Smooth muscle cell (in vitro differentiated cells): ENCODE data around the gene LRRC75B. TPM values are rescaled to one million over a fixed set of nuclear protein-coding genes. Genes with fewer than 3 reads are reported as not detected.
"Not testable (repeated sequence)": the region's sequence is repeated elsewhere in the genome, so short reads cannot be mapped to it uniquely, and the experiment has no call there.

Experiments
- DNase-seq: peaks from one replicate; lab custom pipeline; 2025; ENCODE audit not compliant: unreplicated experiment; lab: John Stamatoyannopoulos, UW
- H2AFZ ChIP-seq: fragments of 200-600 bp; sonication (generic); 2 replicates; pipeline ENCODE4 v1.6.0; 2016; ENCODE audit warnings: antibody characterized with exemption, low read depth, mild to moderate bottlenecking
- H3F3A ChIP-seq: fragments of 200-600 bp; sonication (generic); 2 replicates; pipeline ENCODE4 v1.6.0; 2017; ENCODE audit warnings: antibody characterized with exemption, low read depth
- H3K27ac ChIP-seq: fragments of 200-600 bp; sonication (generic); 2 replicates; pipeline ENCODE4 v1.5.1; 2016; ENCODE audit warnings: low read depth, mild to moderate bottlenecking
- H3K27me3 ChIP-seq: fragments of 200-600 bp; sonication (generic); 2 replicates; pipeline ENCODE4 v1.6.1; 2016; ENCODE audit warnings: low read depth, mild to moderate bottlenecking
- H3K36me3 ChIP-seq: fragments of 200-600 bp; sonication (generic); 2 replicates; pipeline ENCODE4 v1.5.1; 2016; ENCODE audit warnings: low read depth
- H3K4me1 ChIP-seq: fragments of 200-600 bp; sonication (generic); 2 replicates; pipeline ENCODE4 v1.5.1; 2016; ENCODE audit warnings: low read depth
- H3K4me2 ChIP-seq: fragments of 200-600 bp; sonication (generic); 2 replicates; pipeline ENCODE4 v1.6.0; 2016; ENCODE audit warnings: mild to moderate bottlenecking
- H3K4me3 ChIP-seq: fragments of 200-600 bp; sonication (generic); 2 replicates; pipeline ENCODE4 v1.5.1; 2016; ENCODE audit warnings: mild to moderate bottlenecking
- H3K79me2 ChIP-seq: fragments of 200-600 bp; sonication (generic); 2 replicates; pipeline ENCODE4 v1.6.0; 2016; ENCODE audit warnings: low read depth, mild to moderate bottlenecking
- H3K9ac ChIP-seq: fragments of 200-600 bp; sonication (generic); 2 replicates; pipeline ENCODE4 v1.6.0; 2016; ENCODE audit warnings: low read depth
- H3K9me3 ChIP-seq: fragments of 200-600 bp; sonication (generic); replicated peaks from 2 replicates; pipeline ENCODE4 v1.5.1; 2016; ENCODE audit warnings: low read depth
- H4K20me1 ChIP-seq: fragments of 200-600 bp; sonication (generic); 2 replicates; pipeline ENCODE4 v1.6.0; 2016; ENCODE audit warnings: low read depth
- WGBS: methylation state at CpG from one replicate; pipeline ENCODE4 v1.1.7; 2016; ENCODE audit warnings: low lambda C conversion rate; 5-methylcytosine and 5-hydroxymethylcytosine counted together
- polyA plus RNA-seq: library from polyadenylated mRNA; unstranded; fragments of >200 nt; fragmentation: Nextera tagmentation; extraction: Ambion mirVana; gene quantifications from 2 replicates; pipeline ENCODE4 v1.2.1, GENCODE V29; 2016
- total RNA-seq: library from RNA; depleted of rRNA; stranded (reverse); fragments of >200 nt; gene quantifications from 2 replicates; pipeline ENCODE4 v1.2.3, GENCODE V29; 2014
- TF ChIP-seq, protein P1 (sequence below): fragments of 200-600 bp; sonication (generic); IDR thresholded peaks from 2 replicates; pipeline ENCODE4 v1.5.1; 2017; ENCODE audit warnings: borderline replicate concordance, mild to moderate bottlenecking, antibody characterized with exemption; ENCODE audit not compliant: insufficient read depth, poor library complexity, severe bottlenecking

LRRC75B gene
- total and polyA plus RNA-seq, 2 experiments from 2014 or later, result 14.1 to 33.5 TPM

DNA sequence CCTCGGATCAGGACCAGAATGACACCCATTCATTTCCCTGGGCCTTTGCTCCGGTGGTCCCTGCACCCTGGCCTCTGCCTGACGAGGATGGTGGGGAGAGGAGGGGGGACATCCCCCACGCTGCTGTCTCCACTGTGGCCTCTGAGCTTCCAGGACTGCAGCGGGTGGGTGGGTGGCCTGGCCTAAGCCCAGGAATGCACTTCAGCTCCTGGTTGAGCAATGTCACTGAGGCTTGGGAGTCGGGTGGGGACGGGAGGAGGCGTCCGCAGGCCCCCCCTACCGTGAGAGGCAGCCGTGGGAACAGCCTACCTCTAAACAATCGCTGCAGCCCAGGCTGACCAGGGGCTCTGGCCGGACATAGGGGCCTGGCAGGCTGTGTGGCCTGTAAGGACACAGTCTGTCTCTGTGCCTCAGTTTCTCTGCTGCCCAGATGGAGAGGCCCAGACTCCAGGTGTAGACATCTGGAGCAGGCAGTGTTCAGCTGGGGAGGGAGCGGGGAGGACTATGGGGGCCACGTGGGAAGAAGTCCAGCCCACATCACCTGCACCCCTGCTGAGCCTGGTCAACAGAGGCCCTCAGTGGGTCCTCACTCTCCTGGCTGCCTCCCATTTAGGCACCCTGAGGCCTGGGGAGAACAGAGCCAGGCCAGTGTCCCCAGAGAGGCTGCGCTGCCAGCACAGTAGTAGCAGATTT is 38.7 kb upstream of the LRRC75B start:
- WGBS, result 23% methylated on average over 16 of the region's 16 CpGs
- H4K20me1 ChIP-seq, DNase-seq, H3K79me2 ChIP-seq, H3F3A ChIP-seq, H3K27me3 ChIP-seq, H3K4me1 ChIP-seq, H3K9ac ChIP-seq, H3K9me3 ChIP-seq, H3K4me3 ChIP-seq, H3K36me3 ChIP-seq: not testable (repeated sequence)
- Histone ChIP-seq H3K27ac (peak overlapping the region; percentile 71), H3K4me2 (peak overlapping the region; percentile 51), H2AFZ (peak overlapping the region; percentile 51)

DNA sequence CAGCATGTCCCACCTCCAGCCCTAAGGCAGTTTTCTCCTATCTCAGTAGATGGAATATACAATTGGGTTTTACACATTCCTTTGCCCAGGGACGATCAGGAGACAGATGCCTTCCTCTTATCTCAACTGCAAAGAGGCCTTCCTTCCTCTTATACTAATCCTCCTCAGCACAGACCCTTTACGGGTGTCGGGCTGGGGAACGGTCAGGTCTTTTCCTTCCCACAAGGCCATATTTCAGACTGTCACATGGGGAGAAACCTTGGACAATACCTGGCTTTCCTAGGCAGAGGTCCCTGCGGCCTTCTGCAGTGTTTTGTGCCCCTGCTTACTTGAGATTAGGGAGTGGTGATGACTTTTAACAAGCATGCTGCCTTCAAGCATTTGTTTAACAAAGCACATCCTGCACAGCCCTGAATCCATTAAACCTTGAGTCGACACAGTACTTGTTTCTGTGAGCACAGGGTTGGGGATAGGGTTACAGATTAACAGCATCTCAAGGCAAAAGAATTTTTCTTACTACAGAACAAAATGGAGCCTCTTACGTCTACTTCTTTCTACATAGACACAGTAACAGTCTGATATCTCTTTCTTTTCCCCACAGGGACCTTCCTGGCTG is 38.0 kb upstream of the LRRC75B start:
- not testable (repeated sequence) for H3K79me2 ChIP-seq, H3K27me3 ChIP-seq, H3K9me3 ChIP-seq, H3K4me3 ChIP-seq, H3F3A ChIP-seq, H3K9ac ChIP-seq, DNase-seq, H4K20me1 ChIP-seq, H3K4me1 ChIP-seq, H3K36me3 ChIP-seq
- Histone ChIP-seq H3K4me2 (peak overlapping the region; percentile 51), H2AFZ (peak overlapping the region; percentile 51), H3K27ac (peak overlapping the region; percentile 71)
- 9% methylated on average over 7 of the region's 7 CpGs for WGBS

DNA sequence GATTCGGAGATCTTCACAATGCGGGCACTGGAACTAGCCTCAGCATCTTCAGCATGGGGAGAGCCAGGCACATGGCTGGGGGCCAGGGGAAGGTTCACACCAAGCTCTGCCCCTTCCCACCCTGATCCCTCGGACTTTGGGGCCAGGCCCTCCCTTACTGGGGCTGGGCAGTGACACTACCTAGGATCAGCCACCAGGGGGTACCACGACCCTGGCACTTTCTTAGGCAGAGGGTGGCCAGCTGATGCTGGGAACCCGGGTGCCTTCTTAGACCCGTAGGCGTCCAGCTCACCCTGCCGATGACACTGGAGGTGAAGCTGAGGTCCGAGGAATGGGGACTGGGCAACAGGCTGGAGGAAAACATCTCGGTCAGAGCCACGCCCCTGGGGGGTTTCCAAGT is 36.2 kb upstream of the LRRC75B start:
- DNase-seq, H3K9ac ChIP-seq, H3K4me3 ChIP-seq, H3K9me3 ChIP-seq, H3K27me3 ChIP-seq, H3K4me2 ChIP-seq, H2AFZ ChIP-seq, H3K4me1 ChIP-seq, H3K36me3 ChIP-seq, H3K27ac ChIP-seq, H3K79me2 ChIP-seq, H3F3A ChIP-seq, H4K20me1 ChIP-seq: not testable (repeated sequence)
- 56% methylated on average over 9 of the region's 11 CpGs for WGBS
- TF ChIP-seq, protein P1, sequence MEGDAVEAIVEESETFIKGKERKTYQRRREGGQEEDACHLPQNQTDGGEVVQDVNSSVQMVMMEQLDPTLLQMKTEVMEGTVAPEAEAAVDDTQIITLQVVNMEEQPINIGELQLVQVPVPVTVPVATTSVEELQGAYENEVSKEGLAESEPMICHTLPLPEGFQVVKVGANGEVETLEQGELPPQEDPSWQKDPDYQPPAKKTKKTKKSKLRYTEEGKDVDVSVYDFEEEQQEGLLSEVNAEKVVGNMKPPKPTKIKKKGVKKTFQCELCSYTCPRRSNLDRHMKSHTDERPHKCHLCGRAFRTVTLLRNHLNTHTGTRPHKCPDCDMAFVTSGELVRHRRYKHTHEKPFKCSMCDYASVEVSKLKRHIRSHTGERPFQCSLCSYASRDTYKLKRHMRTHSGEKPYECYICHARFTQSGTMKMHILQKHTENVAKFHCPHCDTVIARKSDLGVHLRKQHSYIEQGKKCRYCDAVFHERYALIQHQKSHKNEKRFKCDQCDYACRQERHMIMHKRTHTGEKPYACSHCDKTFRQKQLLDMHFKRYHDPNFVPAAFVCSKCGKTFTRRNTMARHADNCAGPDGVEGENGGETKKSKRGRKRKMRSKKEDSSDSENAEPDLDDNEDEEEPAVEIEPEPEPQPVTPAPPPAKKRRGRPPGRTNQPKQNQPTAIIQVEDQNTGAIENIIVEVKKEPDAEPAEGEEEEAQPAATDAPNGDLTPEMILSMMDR, result peak; percentile 36

DNA sequence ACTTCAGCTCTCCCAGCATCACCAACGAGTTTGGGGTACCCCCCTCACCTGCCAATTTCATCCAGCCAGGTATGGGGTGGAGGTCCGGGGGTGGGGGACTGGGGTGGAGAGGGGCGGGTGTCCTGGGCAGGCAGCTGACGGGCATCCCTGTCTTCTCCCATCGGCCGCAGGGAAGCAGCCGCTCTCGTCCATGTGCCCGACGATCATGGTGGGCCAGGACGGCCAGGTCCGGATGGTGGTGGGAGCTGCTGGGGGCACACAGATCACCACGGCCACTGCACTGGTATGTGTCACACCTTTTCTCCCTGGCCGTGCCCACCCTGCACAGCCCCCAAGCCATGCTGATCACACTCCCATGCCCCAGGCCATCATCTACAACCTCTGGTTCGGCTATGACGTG is 35.0 kb upstream of the LRRC75B start:
- WGBS, result 97% methylated on average over 9 of the region's 16 CpGs
- H3K36me3 ChIP-seq, H3K27ac ChIP-seq, H3F3A ChIP-seq, H3K79me2 ChIP-seq, H3K27me3 ChIP-seq, H3K4me1 ChIP-seq, H4K20me1 ChIP-seq, H3K4me2 ChIP-seq, H3K9ac ChIP-seq, H2AFZ ChIP-seq, H3K9me3 ChIP-seq, DNase-seq, H3K4me3 ChIP-seq: not testable (repeated sequence)

DNA sequence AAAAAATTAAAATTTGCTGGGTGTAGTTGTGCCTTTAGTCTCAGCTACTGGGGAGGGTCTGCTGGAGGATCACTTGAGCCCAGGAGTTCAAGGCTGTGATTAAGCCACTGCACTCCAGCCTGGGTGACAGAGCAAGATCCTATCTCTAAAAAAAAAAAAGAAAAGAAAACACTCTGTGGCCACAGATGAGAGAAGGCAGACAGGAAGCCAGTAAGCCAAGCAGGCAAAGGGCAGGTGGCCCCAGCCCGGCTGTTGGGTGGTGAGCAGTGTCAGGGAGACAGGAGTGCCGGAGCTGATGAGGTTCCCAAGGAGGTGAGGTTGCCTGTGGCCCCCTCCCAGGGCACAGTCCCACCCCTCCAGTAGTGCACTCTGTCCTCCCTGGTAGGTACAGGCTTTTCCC is 29.7 kb upstream of the LRRC75B start:
- H3K36me3 ChIP-seq, result not testable (repeated sequence)
- WGBS, result 55% methylated on average over 2 of the region's 2 CpGs

DNA sequence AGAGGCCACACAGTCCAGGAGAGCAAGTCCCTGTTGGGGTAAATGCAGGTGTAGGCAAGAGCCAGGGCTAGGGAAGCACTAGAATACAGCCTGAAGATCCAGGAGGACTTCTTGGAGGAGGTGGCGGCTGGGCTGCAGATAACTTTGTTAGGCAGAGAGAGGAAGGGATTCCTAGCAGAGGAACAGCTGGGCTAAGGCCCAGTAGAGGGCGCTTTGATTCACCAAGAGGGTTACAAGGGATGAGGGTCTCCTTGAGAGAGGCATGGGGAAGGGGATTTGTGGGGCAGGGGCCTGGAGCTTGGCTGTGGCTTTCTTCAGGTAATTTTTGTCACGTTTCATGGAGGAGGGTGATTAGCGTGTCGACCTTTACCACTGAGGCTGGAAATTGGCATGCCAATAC is 28.4 kb upstream of the LRRC75B start:
- not testable (repeated sequence) for H3F3A ChIP-seq, H3K9ac ChIP-seq, H3K27me3 ChIP-seq, H3K36me3 ChIP-seq, H3K79me2 ChIP-seq, H2AFZ ChIP-seq, DNase-seq, H3K4me1 ChIP-seq, H3K4me2 ChIP-seq, H3K9me3 ChIP-seq, H4K20me1 ChIP-seq, H3K27ac ChIP-seq, H3K4me3 ChIP-seq
- WGBS, result 84% methylated on average over 4 of the region's 5 CpGs

More for the DNA sequence above, 29.7 kb upstream of the LRRC75B start:
- not testable (repeated sequence) for H3K9me3 ChIP-seq, H3K4me1 ChIP-seq, H3K4me2 ChIP-seq, H3K79me2 ChIP-seq, H2AFZ ChIP-seq, H3K27ac ChIP-seq, H3K27me3 ChIP-seq, H4K20me1 ChIP-seq, H3F3A ChIP-seq, H3K9ac ChIP-seq, H3K4me3 ChIP-seq, DNase-seq

DNA sequence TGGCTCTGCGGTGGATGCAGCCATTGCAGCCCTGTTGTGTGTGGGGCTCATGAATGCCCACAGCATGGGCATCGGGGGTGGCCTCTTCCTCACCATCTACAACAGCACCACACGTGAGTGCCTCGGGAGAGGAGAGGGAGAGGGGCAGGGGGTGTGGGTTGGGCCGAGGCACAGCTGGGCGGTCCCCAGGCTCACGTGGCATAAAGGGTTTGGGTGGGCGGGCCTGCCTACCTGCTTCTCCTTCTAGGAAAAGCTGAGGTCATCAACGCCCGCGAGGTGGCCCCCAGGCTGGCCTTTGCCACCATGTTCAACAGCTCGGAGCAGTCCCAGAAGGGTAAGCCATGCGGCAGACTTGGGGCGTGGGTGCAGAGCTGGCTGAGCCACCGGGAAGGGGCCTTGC is 21.9 kb upstream of the LRRC75B start:
- H3K4me1 ChIP-seq, H3K4me2 ChIP-seq, H3K27me3 ChIP-seq, H3K79me2 ChIP-seq, H3K9me3 ChIP-seq, H3K4me3 ChIP-seq, H2AFZ ChIP-seq, H3F3A ChIP-seq, H3K36me3 ChIP-seq, H3K27ac ChIP-seq, H4K20me1 ChIP-seq, DNase-seq, H3K9ac ChIP-seq: not testable (repeated sequence)
- WGBS, result 93% methylated on average over 10 of the region's 15 CpGs

DNA sequence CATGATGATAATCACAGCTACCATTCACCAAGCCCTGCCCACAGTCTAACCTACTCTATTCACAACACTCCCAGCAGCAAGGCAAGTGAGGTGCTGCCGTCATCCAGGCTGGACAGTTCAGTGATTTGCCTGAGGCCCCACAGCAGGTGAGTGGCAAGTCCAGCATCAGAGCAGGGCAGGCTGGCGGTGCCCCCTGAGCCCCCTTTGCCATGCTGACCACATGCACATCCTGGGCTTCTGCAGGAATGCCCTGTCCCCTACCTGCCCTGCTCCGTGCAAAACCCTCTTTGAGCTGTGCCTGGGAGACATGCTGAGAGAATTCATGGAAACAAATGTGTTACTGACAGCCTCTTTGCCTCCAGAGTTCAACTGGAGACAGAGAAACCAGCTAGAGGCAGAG is 17.0 kb upstream of the LRRC75B start:
- not testable (repeated sequence) for H2AFZ ChIP-seq, H3K4me2 ChIP-seq, H3K9me3 ChIP-seq, H3K4me3 ChIP-seq, H3K79me2 ChIP-seq, H4K20me1 ChIP-seq, H3K9ac ChIP-seq, H3K4me1 ChIP-seq, H3K27me3 ChIP-seq, H3K27ac ChIP-seq, H3K36me3 ChIP-seq, H3F3A ChIP-seq, DNase-seq
- WGBS, result 97% methylated on average over 3 of the region's 3 CpGs
